Lower lobe of right lung (tissue), 2 donors: Measurements from ENCODE around the gene WDR48. TPM values are rescaled to one million over a fixed set of nuclear protein-coding genes. Genes with fewer than 3 reads are reported as not detected.

Experiments used
- ATAC-seq, 2 donors: fragments of 200-7000 bp; cut with Tn5 transposase; one replicate each; pipeline ENCODE4 v1.9.1; 2020 to 2022; ENCODE audit warnings: mild to moderate bottlenecking in 2 of 2, moderate library complexity in 2 of 2
- DNase-seq: peaks from one replicate; pipeline ENCODE4 v3.0.0-alpha.2; 2020
- H3K27ac ChIP-seq: fragments of 200-600 bp; one replicate; pipeline ENCODE4 v1.8.0; 2022
- H3K27me3 ChIP-seq: fragments of 200-600 bp; one replicate; pipeline ENCODE4 v1.8.0; 2022; ENCODE audit warnings: low read depth
- H3K36me3 ChIP-seq: fragments of 200-600 bp; one replicate; pipeline ENCODE4 v1.8.0; 2022; ENCODE audit warnings: mild to moderate bottlenecking
- H3K4me1 ChIP-seq: fragments of 200-600 bp; one replicate; pipeline ENCODE4 v1.8.0; 2022
- H3K4me3 ChIP-seq: fragments of 200-600 bp; one replicate; pipeline ENCODE4 v1.8.0; 2022; ENCODE audit warnings: mild to moderate bottlenecking
- H3K9me3 ChIP-seq: fragments of 200-600 bp; one replicate; pipeline ENCODE4 v1.8.0; 2022
- intact Hi-C: fragments of 100-400 bp; cut with DNase I; formaldehyde crosslinking; loops from one replicate; pipeline ENCODE4 v1.11.0; 2022
- total RNA-seq: library from RNA; stranded (reverse); fragmentation: NEBNext Ultra II Directional; extraction: Animal tissue kit (Norgen Biotek cat#: 25700); gene quantifications from one replicate; pipeline ENCODE4 v1.2.1, GENCODE V29; 2021
- TF ChIP-seq, protein P1 (sequence below): fragments of 200-600 bp; IDR thresholded peaks from one replicate; pipeline ENCODE4 v1.8.0; 2022; ENCODE audit warnings: antibody characterized with exemption, mild to moderate bottlenecking
- donor health status: DM: no; HTN: yes; CAD: no; lungs with severe emphysema.

The WDR48 gene
- total RNA-seq, 1 donor from 2014 or later, result 44.2 TPM

DNA sequence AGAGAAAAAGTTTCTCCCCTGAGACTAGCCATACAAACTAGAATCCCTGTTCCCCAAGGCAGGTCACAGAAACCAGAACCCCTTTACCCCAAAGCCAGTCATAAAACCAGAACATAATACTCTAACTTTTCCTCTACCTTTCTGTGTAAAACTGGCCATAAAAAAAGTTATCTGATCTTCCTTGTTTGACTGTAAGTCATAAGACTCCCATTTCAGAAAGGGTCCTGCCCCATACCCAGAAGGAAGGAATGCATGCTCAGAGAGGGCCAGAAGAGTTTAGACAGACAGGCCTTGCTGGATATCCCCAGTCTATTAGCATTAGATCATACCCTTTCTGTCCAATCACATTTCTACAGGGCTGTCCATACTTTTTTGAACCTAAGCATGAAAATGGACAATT, 27.3 kb upstream of the WDR48 start:
- no peak overlapping the region for H3K27ac ChIP-seq
- intact Hi-C loops, result no loop called here
- no peak for ATAC-seq
- no peaks in the 10 kb centered on the region for H3K27me3 ChIP-seq
- no peak overlapping the region for H3K4me3 ChIP-seq
- DNase-seq, result no peak
- no peaks in the 10 kb centered on the region for H3K36me3 ChIP-seq
- H3K9me3 ChIP-seq, result no peaks in the 10 kb centered on the region
- no peaks in the 10 kb centered on the region for H3K4me1 ChIP-seq
- TF ChIP-seq, protein P1, sequence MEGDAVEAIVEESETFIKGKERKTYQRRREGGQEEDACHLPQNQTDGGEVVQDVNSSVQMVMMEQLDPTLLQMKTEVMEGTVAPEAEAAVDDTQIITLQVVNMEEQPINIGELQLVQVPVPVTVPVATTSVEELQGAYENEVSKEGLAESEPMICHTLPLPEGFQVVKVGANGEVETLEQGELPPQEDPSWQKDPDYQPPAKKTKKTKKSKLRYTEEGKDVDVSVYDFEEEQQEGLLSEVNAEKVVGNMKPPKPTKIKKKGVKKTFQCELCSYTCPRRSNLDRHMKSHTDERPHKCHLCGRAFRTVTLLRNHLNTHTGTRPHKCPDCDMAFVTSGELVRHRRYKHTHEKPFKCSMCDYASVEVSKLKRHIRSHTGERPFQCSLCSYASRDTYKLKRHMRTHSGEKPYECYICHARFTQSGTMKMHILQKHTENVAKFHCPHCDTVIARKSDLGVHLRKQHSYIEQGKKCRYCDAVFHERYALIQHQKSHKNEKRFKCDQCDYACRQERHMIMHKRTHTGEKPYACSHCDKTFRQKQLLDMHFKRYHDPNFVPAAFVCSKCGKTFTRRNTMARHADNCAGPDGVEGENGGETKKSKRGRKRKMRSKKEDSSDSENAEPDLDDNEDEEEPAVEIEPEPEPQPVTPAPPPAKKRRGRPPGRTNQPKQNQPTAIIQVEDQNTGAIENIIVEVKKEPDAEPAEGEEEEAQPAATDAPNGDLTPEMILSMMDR, result no peak

DNA sequence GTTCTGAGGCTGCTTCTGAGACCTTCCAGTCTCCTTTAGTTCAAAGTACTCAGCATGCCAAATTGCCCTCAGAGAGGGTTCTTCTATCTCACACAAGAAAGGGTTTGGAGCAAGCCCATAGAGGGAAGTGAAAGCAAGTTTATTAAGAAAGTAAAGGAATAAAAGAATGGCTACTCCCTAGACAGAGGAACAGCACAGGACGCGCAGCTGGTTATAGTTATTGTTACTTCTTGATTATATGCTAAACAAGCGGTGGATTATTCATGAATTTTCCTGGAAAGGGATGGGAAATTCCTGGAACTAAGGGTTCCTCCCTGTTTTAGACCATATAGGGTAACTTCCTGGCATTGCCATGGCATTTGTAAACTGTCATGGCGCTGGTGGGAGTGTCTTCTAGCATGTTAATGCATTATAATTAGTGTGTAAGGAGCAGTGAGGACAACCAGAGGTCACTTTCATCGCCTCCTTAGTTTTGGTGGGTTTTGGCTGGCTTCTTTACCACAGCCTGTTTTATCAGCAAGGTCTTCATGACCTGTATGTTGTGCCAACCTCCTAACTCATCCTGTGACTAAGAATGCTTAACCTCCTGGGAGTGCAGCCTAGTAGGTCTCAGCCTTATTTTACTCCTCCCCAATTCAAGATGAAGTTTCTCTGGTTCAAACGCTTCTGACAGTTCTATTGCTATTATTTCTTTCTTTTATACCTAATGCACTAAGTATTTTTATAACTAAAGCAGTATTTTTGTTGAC, 26.4 kb upstream of the WDR48 start:
- Histone ChIP-seq H3K36me3 (no peaks in the 10 kb centered on the region), H3K27me3 (no peaks in the 10 kb centered on the region), H3K9me3 (no peaks in the 10 kb centered on the region), H3K27ac (no peak overlapping the region), H3K4me3 (no peak overlapping the region), H3K4me1 (no peaks in the 10 kb centered on the region)
- intact Hi-C loops, result no loop called here
- TF ChIP-seq, protein P1, result no peak
- DNase-seq (no peak), ATAC-seq (peak in 1 of 2 donors; percentile 43)

DNA sequence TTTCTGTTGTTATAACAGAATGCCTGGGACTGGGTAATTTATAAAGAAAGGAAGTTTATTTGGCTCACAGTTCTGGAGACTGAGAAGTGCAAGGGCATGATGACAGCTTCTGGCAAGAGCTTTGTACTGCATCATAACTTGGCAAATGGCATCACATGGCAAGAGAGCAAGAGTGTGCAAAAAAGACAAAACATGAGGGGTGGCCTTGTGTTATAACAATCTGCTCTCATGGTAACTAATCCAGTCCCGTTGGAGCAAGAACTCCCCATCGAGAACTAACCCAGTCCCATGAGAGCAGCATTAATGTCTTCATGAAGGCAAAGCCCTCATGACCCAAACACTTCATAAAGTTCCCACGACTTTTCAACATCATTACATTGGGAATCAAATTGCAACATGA, 23.3 kb upstream of the WDR48 start:
- DNase-seq (no peak), ATAC-seq (no peak)
- intact Hi-C loops, result no loop called here
- no peaks in the 10 kb centered on the region for H3K4me1 ChIP-seq
- H3K9me3 ChIP-seq, result no peaks in the 10 kb centered on the region
- H3K36me3 ChIP-seq, result no peaks in the 10 kb centered on the region
- no peaks in the 10 kb centered on the region for H3K27me3 ChIP-seq
- no peak overlapping the region for H3K4me3 ChIP-seq
- TF ChIP-seq, protein P1, result no peak
- H3K27ac ChIP-seq, result no peak overlapping the region

DNA sequence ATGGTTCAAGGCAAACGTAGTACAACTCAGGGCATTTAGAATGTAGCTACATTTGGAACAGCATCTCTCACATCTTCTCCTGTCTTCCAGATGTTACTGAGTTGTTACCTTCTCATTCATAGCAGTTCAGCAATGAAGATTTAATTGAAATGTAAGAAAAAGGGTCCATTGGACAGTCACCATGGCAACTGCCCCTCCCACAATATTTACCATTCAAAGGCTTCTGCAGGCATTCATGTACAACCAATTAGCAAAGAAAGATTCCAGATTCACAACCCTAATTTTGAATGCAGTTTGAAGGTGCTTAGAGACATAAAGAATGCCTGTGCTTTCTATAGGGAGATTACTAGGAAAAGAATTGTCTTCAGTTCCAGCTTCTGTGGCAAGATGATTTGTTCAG, 22.3 kb upstream of the WDR48 start:
- TF ChIP-seq, protein P1, result no peak
- Histone ChIP-seq H3K4me3 (no peak overlapping the region), H3K27ac (no peak overlapping the region), H3K27me3 (no peaks in the 10 kb centered on the region), H3K36me3 (no peaks in the 10 kb centered on the region), H3K4me1 (no peaks in the 10 kb centered on the region), H3K9me3 (no peaks in the 10 kb centered on the region)
- DNase-seq (no peak), ATAC-seq (no peak)
- intact Hi-C loops, result no loop called here

DNA sequence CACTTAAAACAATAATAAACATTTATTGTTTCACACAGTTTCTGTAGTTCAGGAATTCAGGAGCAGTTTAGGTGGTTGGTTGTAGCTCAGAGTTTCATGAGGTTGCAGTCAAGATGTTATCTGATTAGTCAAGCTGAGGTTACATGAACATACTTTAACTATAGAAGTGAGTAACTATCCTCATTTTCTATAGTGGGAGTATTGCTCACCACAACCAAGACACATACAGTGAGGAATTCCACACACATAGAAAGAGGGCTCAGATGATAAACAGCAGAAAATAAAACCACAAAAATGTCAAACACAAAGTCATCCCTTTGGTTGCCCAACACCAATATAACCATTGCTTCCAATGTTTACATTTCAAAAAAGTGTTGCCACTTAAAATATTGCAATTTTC, 13.7 kb upstream of the WDR48 start:
- H3K4me3 ChIP-seq, result no peak overlapping the region
- no peak for ATAC-seq
- H3K9me3 ChIP-seq, result peaks cover 12% of the 10 kb centered on the region
- no peak for DNase-seq
- H3K4me1 ChIP-seq, result no peaks in the 10 kb centered on the region
- intact Hi-C loops, result no loop called here
- TF ChIP-seq, protein P1, result no peak
- no peaks in the 10 kb centered on the region for H3K36me3 ChIP-seq
- H3K27ac ChIP-seq, result no peak overlapping the region
- no peaks in the 10 kb centered on the region for H3K27me3 ChIP-seq
